ENCODE results near the gene STIP1. TPM values are rescaled to one million over a fixed set of nuclear protein-coding genes. Genes with fewer than 3 reads are reported as not detected.

STIP1 gene
- total RNA-seq, 1 experiment from 2014 or later = 297 TPM

- BruUV-seq (replicated peaks) = no TSS peak
- POLR2A ChIA-PET = interaction anchor here (0.5 to 0.6 kb wide), 2 partner anchors 19 to 50 kb away, joined by 3 to 6 read pairs; no protein-coding TSS in a partner anchor
These were observed 22.3 kb downstream of the STIP1 start for GRCh38 chr11:64208086-64208795.

GRCh38 chr11:64208796-64209562 is 23.0 kb downstream of the STIP1 start:
- H3K4me3 ChIP-seq (ENCODE audit: low read depth, low read length) = no peak overlapping the region
- Mint-ChIP-seq H3K27ac (ENCODE audit: unreplicated experiment) (no peak overlapping the region), H3K9me3 (ENCODE audit: unreplicated experiment) (no peaks in the 10 kb centered on the region), H3K4me3 (ENCODE audit: unreplicated experiment) (no peak overlapping the region), H3K36me3 (ENCODE audit: insufficient read depth, unreplicated experiment) (peaks cover 64% of the 10 kb centered on the region), H3K4me1 (ENCODE audit: low read depth, unreplicated experiment) (no peaks in the 10 kb centered on the region), H3K27me3 (ENCODE audit: insufficient read depth, unreplicated experiment) (no peaks in the 10 kb centered on the region)
- H3K4me1 ChIP-seq = no peaks in the 10 kb centered on the region
- no peaks in the 10 kb centered on the region; the same call in none of the 2 replicates for H3K36me3 ChIP-seq (ENCODE audit: control insufficient read depth, insufficient read depth, low read length)
- ChIA-PET POLR2A (interaction anchor here (0.5 kb wide), 1 partner anchor 555 kb away, joined by 5 read pairs; no protein-coding TSS in a partner anchor), CTCF (no interaction called here)
- H3K9me3 ChIP-seq = no peaks in the 10 kb centered on the region
- TF ChIP-seq, protein P1, sequence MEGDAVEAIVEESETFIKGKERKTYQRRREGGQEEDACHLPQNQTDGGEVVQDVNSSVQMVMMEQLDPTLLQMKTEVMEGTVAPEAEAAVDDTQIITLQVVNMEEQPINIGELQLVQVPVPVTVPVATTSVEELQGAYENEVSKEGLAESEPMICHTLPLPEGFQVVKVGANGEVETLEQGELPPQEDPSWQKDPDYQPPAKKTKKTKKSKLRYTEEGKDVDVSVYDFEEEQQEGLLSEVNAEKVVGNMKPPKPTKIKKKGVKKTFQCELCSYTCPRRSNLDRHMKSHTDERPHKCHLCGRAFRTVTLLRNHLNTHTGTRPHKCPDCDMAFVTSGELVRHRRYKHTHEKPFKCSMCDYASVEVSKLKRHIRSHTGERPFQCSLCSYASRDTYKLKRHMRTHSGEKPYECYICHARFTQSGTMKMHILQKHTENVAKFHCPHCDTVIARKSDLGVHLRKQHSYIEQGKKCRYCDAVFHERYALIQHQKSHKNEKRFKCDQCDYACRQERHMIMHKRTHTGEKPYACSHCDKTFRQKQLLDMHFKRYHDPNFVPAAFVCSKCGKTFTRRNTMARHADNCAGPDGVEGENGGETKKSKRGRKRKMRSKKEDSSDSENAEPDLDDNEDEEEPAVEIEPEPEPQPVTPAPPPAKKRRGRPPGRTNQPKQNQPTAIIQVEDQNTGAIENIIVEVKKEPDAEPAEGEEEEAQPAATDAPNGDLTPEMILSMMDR (IDR thresholded peaks at IDR 0.05; ENCODE audit: insufficient read depth in 1 of 2, low read depth in 1 of 2, low read length in 1 of 2, severe bottlenecking in 1 of 2, unreplicated experiment in 1 of 2) = no peak
- BruUV-seq (replicated peaks) = no TSS peak
- no peak for DNase-seq
- intact Hi-C loops (cut with micrococcal nuclease; ENCODE audit: unreplicated experiment) = no loop called here
- H3K27me3 ChIP-seq (replicated peaks; ENCODE audit: control insufficient read depth, insufficient read depth, low read length) = no peaks in the 10 kb centered on the region

More at GRCh38 chr11:64208086-64208795, 22.3 kb downstream of the STIP1 start:
- no peaks in the 10 kb centered on the region for H3K4me1 ChIP-seq
- no peaks in the 10 kb centered on the region for H3K9me3 ChIP-seq
- H3K36me3 ChIP-seq (ENCODE audit: control insufficient read depth, insufficient read depth, low read length) = no peaks in the 10 kb centered on the region; the same call in none of the 2 replicates
- H3K4me1 Mint-ChIP-seq (ENCODE audit: low read depth, unreplicated experiment) = no peaks in the 10 kb centered on the region
- DNase-seq = no peak
- H3K27me3 Mint-ChIP-seq (ENCODE audit: insufficient read depth, unreplicated experiment) = no peaks in the 10 kb centered on the region
- no peaks in the 10 kb centered on the region for H3K27me3 ChIP-seq (replicated peaks; ENCODE audit: control insufficient read depth, insufficient read depth, low read length)
- CTCF ChIA-PET = no interaction called here
- TF ChIP-seq, protein P1 (IDR thresholded peaks at IDR 0.05; ENCODE audit: insufficient read depth in 1 of 2, low read depth in 1 of 2, low read length in 1 of 2, severe bottlenecking in 1 of 2, unreplicated experiment in 1 of 2) = no peak
- intact Hi-C loops (cut with micrococcal nuclease; ENCODE audit: unreplicated experiment) = no loop called here
- H3K4me3 ChIP-seq (ENCODE audit: low read depth, low read length) = no peak overlapping the region
- H3K36me3 Mint-ChIP-seq (ENCODE audit: insufficient read depth, unreplicated experiment) = peaks cover 72% of the 10 kb centered on the region
- no peak overlapping the region for H3K4me3 Mint-ChIP-seq (ENCODE audit: unreplicated experiment)
- H3K27ac Mint-ChIP-seq (ENCODE audit: unreplicated experiment) = no peak overlapping the region
- no peaks in the 10 kb centered on the region for H3K9me3 Mint-ChIP-seq (ENCODE audit: unreplicated experiment)

DNA sequence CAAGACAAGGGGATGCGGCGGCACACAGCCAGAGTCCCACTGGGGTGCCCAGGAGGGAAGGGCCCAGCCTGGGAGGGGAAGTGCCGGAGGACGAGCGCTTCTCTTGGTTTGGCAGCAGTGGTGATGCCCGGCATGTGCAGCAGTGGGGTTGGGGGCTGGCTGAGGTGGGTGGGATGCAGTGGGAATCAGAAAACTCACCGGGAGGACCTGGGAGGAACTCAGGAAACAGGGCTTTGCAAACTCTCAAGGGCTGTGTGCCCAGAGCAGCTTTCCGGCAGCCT is 23.5 kb downstream of the STIP1 start:
- no peaks in the 10 kb centered on the region; the same call in none of the 2 replicates for H3K36me3 ChIP-seq (ENCODE audit: control insufficient read depth, insufficient read depth, low read length)
- DNase-seq = peak in 1 of 2 experiments; percentile 39
- TF ChIP-seq, protein P1 (IDR thresholded peaks at IDR 0.05; ENCODE audit: insufficient read depth in 1 of 2, low read depth in 1 of 2, low read length in 1 of 2, severe bottlenecking in 1 of 2, unreplicated experiment in 1 of 2) = no peak
- H3K4me3 Mint-ChIP-seq (ENCODE audit: unreplicated experiment) = no peak overlapping the region
- H3K27ac Mint-ChIP-seq (ENCODE audit: unreplicated experiment) = no peak overlapping the region
- ChIA-PET POLR2A (interaction anchor here (0.5 kb wide), 1 partner anchor 556 kb away, joined by 5 read pairs; no protein-coding TSS in a partner anchor), CTCF (no interaction called here)
- intact Hi-C loops (cut with micrococcal nuclease; ENCODE audit: unreplicated experiment) = no loop called here
- H3K27me3 ChIP-seq (replicated peaks; ENCODE audit: control insufficient read depth, insufficient read depth, low read length) = no peaks in the 10 kb centered on the region
- no TSS peak for BruUV-seq (replicated peaks)
- peaks cover 59% of the 10 kb centered on the region for H3K36me3 Mint-ChIP-seq (ENCODE audit: insufficient read depth, unreplicated experiment)
- no peaks in the 10 kb centered on the region for H3K9me3 ChIP-seq
- H3K4me1 ChIP-seq = no peaks in the 10 kb centered on the region
- no peaks in the 10 kb centered on the region for H3K9me3 Mint-ChIP-seq (ENCODE audit: unreplicated experiment)
- H3K27me3 Mint-ChIP-seq (ENCODE audit: insufficient read depth, unreplicated experiment) = no peaks in the 10 kb centered on the region
- H3K4me3 ChIP-seq (ENCODE audit: low read depth, low read length) = no peak overlapping the region
- H3K4me1 Mint-ChIP-seq (ENCODE audit: low read depth, unreplicated experiment) = no peaks in the 10 kb centered on the region

All from Caco-2 (cell line).